ENCODE results near the gene NKG7. TPM values are rescaled to one million over a fixed set of nuclear protein-coding genes. Genes with fewer than 3 reads are reported as not detected.

Gene NKG7
- total and polyA plus RNA-seq, 3 donors from 2014 or later: 0.63 to 8.7 TPM; not detected in 1

DNA sequence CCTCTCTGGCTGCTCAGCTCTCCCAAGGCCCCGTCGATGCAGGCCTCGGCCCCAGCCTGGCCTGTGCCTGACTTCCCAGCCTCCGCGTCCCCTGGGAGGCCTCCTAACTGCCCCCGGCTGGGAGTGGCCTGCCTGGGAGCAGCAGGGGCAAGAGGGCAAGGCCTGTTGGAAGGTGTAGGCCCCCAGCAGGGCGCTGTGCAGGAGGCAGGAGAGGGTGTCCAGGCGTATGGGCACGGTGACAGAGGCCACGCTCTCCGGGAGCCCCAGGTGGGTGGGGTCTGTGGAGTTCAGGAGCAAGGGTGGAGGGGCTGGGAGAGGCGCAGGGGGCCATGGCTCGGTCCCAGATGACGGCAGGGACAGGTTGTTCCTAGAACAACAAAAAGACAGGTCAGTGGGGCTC, 16.7 kb upstream of the NKG7 start:
- H3K4me3 ChIP-seq: no peak overlapping the region
- 74 to 86% methylated on average over 2 to 14 of the region's 14 CpGs for WGBS, 2 donors
- TF ChIP-seq, protein P1, sequence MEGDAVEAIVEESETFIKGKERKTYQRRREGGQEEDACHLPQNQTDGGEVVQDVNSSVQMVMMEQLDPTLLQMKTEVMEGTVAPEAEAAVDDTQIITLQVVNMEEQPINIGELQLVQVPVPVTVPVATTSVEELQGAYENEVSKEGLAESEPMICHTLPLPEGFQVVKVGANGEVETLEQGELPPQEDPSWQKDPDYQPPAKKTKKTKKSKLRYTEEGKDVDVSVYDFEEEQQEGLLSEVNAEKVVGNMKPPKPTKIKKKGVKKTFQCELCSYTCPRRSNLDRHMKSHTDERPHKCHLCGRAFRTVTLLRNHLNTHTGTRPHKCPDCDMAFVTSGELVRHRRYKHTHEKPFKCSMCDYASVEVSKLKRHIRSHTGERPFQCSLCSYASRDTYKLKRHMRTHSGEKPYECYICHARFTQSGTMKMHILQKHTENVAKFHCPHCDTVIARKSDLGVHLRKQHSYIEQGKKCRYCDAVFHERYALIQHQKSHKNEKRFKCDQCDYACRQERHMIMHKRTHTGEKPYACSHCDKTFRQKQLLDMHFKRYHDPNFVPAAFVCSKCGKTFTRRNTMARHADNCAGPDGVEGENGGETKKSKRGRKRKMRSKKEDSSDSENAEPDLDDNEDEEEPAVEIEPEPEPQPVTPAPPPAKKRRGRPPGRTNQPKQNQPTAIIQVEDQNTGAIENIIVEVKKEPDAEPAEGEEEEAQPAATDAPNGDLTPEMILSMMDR (IDR thresholded peaks at IDR 0.05): no peak
- TF ChIP-seq POLR2A (IDR thresholded peaks at IDR 0.05): no peak
- H3K27me3 ChIP-seq: no peaks in the 10 kb centered on the region
- intact Hi-C loops (cut with DNase I; ENCODE audit: low total_unique reads): no loop called here
- DNase-seq: no peak
- no peaks in the 10 kb centered on the region for H3K9me3 ChIP-seq
- no peak overlapping the region for H3K27ac ChIP-seq
- H3K36me3 ChIP-seq (ENCODE audit: low read depth, missing control alignments): no peaks in the 10 kb centered on the region
- peaks cover 5% of the 10 kb centered on the region for H3K4me1 ChIP-seq

DNA sequence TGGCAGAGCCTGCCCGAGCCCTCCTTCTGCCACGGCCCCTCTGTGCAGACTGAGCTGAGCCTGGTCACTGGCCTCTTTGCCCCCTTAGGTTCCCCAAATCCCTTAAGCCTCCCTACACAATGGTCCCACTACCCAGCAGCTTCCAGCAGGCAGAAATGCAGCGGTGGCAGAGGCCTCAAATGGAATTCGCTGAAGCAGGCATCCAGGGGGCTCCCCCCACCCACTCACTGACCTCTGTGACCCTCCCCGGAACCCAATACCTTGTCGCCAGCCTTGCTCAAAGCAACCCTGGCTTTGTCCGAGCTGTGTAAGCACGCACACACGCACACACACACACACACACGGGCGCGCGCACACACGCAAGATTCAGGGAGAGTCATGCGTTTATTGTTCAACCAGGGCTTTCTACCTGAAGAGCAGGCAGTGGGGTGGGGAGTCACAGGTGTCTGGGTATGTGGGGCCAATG, 15.5 kb upstream of the NKG7 start, which contains the start of gene LIM2:
Gene LIM2 (minus strand): TSS at position 51 of the 466 bp plus-strand sequence. CDS start 531 bp downstream, outside the sequence.
- H3K4me1 ChIP-seq: no peaks in the 10 kb centered on the region
- no peaks in the 10 kb centered on the region for H3K27me3 ChIP-seq
- WGBS, 2 donors: 84 to 88% methylated on average over 13 to 15 of the region's 15 CpGs
- TF ChIP-seq POLR2A (IDR thresholded peaks at IDR 0.05): no peak
- TF ChIP-seq, protein P1 (IDR thresholded peaks at IDR 0.05): no peak
- intact Hi-C loops (cut with DNase I; ENCODE audit: low total_unique reads): no loop called here
- H3K36me3 ChIP-seq (ENCODE audit: low read depth, missing control alignments): no peaks in the 10 kb centered on the region
- H3K9me3 ChIP-seq: no peaks in the 10 kb centered on the region
- H3K27ac ChIP-seq: no peak within 1 kb of the TSS
- DNase-seq: no peak
- H3K4me3 ChIP-seq: no peak within 1 kb of the TSS

DNA sequence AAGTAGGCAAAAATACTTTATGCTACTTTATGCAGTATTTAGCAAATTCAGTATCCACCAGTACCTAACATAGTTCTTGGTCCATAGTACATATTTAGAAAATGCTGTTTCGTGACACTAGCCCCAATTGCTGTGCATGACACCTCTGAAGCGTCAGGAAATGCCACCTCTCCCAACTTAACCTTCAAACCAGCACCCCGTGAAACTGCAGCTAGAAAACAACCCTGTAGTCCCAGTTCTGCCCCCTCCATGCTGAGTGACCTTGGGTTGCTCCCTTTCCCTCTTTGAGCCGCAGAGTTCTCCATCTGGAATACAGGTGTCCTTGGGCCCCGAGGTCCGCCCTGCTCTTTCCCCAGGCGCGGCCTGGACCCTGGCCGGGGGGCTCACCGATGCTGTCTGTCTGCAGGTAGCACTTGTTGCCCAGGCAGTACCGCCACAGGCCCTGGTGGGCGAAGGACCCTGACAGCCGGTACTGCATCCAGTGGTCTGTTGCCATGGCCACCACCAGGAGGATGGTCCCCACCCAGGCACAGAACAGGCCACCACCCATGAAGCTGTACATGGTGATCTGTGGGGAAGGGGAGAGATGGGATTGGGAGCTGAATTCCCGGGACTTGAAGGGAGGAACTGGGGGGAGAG, 14.5 kb upstream of the NKG7 start:
- no peaks in the 10 kb centered on the region for H3K36me3 ChIP-seq (ENCODE audit: low read depth, missing control alignments)
- no peaks in the 10 kb centered on the region for H3K4me1 ChIP-seq
- H3K9me3 ChIP-seq: no peaks in the 10 kb centered on the region
- H3K27ac ChIP-seq: no peak overlapping the region
- WGBS, 2 donors: 73 to 77% methylated on average over 12 to 14 of the region's 14 CpGs
- DNase-seq: no peak
- H3K4me3 ChIP-seq: no peak overlapping the region
- H3K27me3 ChIP-seq: no peaks in the 10 kb centered on the region
- intact Hi-C loops (cut with DNase I; ENCODE audit: low total_unique reads): no loop called here
- no peak for TF ChIP-seq POLR2A (IDR thresholded peaks at IDR 0.05)
- TF ChIP-seq, protein P1 (IDR thresholded peaks at IDR 0.05): no peak

DNA sequence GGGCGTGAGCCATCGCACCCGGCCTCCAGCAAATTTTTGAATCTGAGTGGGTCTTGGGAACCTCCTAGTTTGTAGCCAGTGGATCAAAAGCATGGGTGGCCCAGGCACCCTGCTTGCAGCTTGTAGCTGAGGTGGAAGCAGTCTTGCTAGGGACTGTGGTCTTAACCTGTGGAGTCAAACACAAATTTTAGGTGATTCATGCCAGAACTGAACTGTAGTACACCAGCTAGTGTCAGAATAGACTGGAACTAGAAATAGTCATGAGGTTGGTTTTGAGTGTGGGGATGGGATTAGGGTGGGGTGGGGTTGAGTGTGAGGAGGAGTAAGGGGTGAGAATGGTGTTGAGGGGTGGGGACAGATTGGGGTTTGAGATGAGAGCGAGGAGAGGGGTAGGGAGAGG, 9.6 kb upstream of the NKG7 start:
- WGBS, 2 donors: 84 to 97% methylated on average over 4 of the region's 4 CpGs
- Histone ChIP-seq H3K27me3 (no peaks in the 10 kb centered on the region), H3K9me3 (no peaks in the 10 kb centered on the region), H3K4me1 (no peaks in the 10 kb centered on the region), H3K36me3 (ENCODE audit: low read depth, missing control alignments) (no peaks in the 10 kb centered on the region), H3K27ac (no peak overlapping the region), H3K4me3 (no peak overlapping the region)
- DNase-seq: no peak
- intact Hi-C loops (cut with DNase I; ENCODE audit: low total_unique reads): no loop called here
- no peak for TF ChIP-seq POLR2A (IDR thresholded peaks at IDR 0.05)
- TF ChIP-seq, protein P1 (IDR thresholded peaks at IDR 0.05): no peak

DNA sequence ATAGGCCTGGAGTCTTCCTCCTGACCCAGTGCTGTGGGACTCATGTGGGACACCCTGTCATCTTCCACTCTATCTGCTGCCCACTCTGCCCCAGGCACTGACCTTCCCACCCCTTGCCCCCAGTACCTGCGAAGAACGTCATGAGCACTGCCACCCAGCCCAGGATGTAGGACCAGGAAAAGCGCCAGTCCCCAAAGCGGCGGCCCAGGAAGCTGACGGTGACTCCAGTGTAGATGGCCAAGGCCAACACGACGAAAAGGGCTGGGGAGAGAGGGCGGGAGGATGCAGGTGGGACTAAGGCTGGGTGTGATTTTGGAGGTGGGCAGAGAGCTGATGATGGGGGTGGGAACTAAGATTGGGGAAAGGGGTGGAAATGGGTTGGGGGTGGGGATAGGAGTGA, 7.9 kb upstream of the NKG7 start:
- Histone ChIP-seq H3K4me3 (no peak overlapping the region), H3K9me3 (no peaks in the 10 kb centered on the region), H3K27me3 (no peaks in the 10 kb centered on the region), H3K4me1 (no peaks in the 10 kb centered on the region), H3K27ac (no peak overlapping the region), H3K36me3 (ENCODE audit: low read depth, missing control alignments) (no peaks in the 10 kb centered on the region)
- TF ChIP-seq, protein P1 (IDR thresholded peaks at IDR 0.05): no peak
- no peak for TF ChIP-seq POLR2A (IDR thresholded peaks at IDR 0.05)
- intact Hi-C loops (cut with DNase I; ENCODE audit: low total_unique reads): no loop called here
- 92 to 94% methylated on average over 9 of the region's 9 CpGs for WGBS, 2 donors
- no peak for DNase-seq
